RWPE2 (cell line): ENCODE results near the gene NHEJ1.
"Not testable (repeated sequence)": the region's sequence is repeated elsewhere in the genome, so short reads cannot be mapped to it uniquely, and the experiment has no call there.

Experiments used
- ATAC-seq: fragments of 200-7000 bp; cut with Tn5 transposase; 3 replicates; pipeline ENCODE4 v1.9.1; 2021; ENCODE audit warnings: low read depth
- DNase-seq: peaks from one replicate; pipeline ENCODE4 v3.0.0-alpha.2; 2020; ENCODE audit warnings: low spot score
- H3K27ac ChIP-seq: fragments of 450-650 bp; 2 replicates; pipeline ENCODE4 v1.5.1; 2017; ENCODE audit warnings: mild to moderate bottlenecking; ENCODE audit not compliant: poor library complexity, severe bottlenecking
- H3K27me3 ChIP-seq: fragments of 250-450 bp; sonication (Bioruptor Pico); 2 replicates; pipeline ENCODE4 v1.5.1; 2021; ENCODE audit warnings: mild to moderate bottlenecking, moderate library complexity; ENCODE audit not compliant: insufficient read depth, poor library complexity, severe bottlenecking
- H3K36me3 ChIP-seq: fragments of 250-450 bp; sonication (Bioruptor Pico); 2 replicates; pipeline ENCODE4 v1.5.1; 2020; ENCODE audit warnings: low read depth, mild to moderate bottlenecking, moderate library complexity
- H3K4me1 ChIP-seq: fragments of 250-450 bp; sonication (Bioruptor Pico); 2 replicates; pipeline ENCODE4 v1.5.1; 2021; ENCODE audit warnings: mild to moderate bottlenecking, moderate library complexity; ENCODE audit not compliant: insufficient read depth, poor library complexity, severe bottlenecking
- H3K4me3 ChIP-seq: fragments of 250-450 bp; sonication (Bioruptor Pico); 2 replicates; pipeline ENCODE4 v1.5.1; 2021; ENCODE audit warnings: mild to moderate bottlenecking, moderate library complexity; ENCODE audit not compliant: severe bottlenecking
- H3K9me3 ChIP-seq: fragments of 250-450 bp; sonication (Bioruptor Pico); 2 replicates; pipeline ENCODE4 v1.5.1; 2021; ENCODE audit warnings: mild to moderate bottlenecking, moderate library complexity; ENCODE audit not compliant: severe bottlenecking
- CTCF ChIP-seq: fragments of 450-650 bp; IDR thresholded peaks from one replicate; pipeline ENCODE4 v1.5.1; 2017; ENCODE audit warnings: mild to moderate bottlenecking, moderate library complexity; ENCODE audit not compliant: poor library complexity, severe bottlenecking

NHEJ1 gene

GRCh38 chr2:219206328-219207133 is 45.9 kb upstream of the NHEJ1 start, which contains the start of gene ZFAND2B:
Gene ZFAND2B, plus strand, starts transcription at chr2:219206782. Its CDS starts 206 bp downstream, at chr2:219206988.
- peak within 1 kb of the TSS; percentile 58 for H3K27ac ChIP-seq

DNA sequence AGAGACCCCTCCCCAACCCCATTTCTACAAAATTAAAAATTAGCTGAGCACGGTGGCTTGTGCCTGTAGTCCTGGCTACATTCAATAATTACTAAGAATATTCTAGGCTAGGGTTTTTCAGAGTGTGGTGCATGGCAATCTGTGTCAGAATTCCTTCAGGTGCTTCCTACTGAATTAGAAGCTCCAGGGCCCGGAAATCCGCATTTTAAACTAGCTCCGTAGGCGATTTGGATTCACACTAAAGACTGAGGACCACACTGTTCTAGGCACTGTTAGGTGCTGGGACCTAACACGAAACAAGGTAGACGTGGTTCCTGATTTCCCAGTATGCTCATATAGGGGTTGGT is 45.3 kb upstream of the NHEJ1 start:
- DNase-seq (no peak), ATAC-seq (no peak)
- H3K27me3 ChIP-seq, result no peaks in the 10 kb centered on the region
- peaks cover 7% of the 10 kb centered on the region for H3K4me1 ChIP-seq
- H3K36me3 ChIP-seq, result peaks cover 8% of the 10 kb centered on the region
- H3K27ac ChIP-seq, result peak overlapping the region; percentile 58
- TF ChIP-seq CTCF, result no peak
- H3K4me3 ChIP-seq, result peak overlapping the region; percentile 43
- no peaks in the 10 kb centered on the region for H3K9me3 ChIP-seq

More at GRCh38 chr2:219206328-219207133, 45.9 kb upstream of the NHEJ1 start, which contains the start of gene ZFAND2B:
- ATAC-seq (peak; percentile 96), DNase-seq (peak; percentile 92)
- H3K27me3 ChIP-seq, result no peaks in the 10 kb centered on the region
- no peak for TF ChIP-seq CTCF
- H3K4me3 ChIP-seq, result peak within 1 kb of the TSS; percentile 43
- H3K9me3 ChIP-seq, result no peaks in the 10 kb centered on the region
- peaks cover 7% of the 10 kb centered on the region for H3K4me1 ChIP-seq
- peaks cover 8% of the 10 kb centered on the region for H3K36me3 ChIP-seq

DNA sequence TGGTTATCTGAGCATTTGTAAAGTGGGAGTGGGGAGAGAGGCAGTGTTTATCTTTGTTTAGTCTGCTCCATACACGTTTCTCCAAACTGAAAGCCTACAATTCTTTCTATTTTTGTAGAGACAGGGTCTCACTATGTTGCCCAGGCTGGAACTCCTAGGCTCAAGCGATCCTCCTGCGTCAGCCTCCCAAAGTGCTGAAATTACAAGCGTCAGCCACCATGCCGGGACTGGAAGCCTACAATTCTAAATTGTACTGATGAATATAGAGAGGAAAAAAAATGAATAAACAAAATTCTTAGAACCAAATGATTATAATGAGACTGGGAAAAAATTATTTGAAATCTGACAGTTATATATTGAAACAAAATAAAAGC is 44.5 kb upstream of the NHEJ1 start:
- Histone ChIP-seq H3K9me3 (no peaks in the 10 kb centered on the region), H3K36me3 (peaks cover 8% of the 10 kb centered on the region), H3K4me3 (no peak overlapping the region), H3K27me3 (no peaks in the 10 kb centered on the region), H3K4me1 (peaks cover 7% of the 10 kb centered on the region), H3K27ac (no peak overlapping the region)
- no peak for TF ChIP-seq CTCF
- DNase-seq (no peak), ATAC-seq (no peak)

DNA sequence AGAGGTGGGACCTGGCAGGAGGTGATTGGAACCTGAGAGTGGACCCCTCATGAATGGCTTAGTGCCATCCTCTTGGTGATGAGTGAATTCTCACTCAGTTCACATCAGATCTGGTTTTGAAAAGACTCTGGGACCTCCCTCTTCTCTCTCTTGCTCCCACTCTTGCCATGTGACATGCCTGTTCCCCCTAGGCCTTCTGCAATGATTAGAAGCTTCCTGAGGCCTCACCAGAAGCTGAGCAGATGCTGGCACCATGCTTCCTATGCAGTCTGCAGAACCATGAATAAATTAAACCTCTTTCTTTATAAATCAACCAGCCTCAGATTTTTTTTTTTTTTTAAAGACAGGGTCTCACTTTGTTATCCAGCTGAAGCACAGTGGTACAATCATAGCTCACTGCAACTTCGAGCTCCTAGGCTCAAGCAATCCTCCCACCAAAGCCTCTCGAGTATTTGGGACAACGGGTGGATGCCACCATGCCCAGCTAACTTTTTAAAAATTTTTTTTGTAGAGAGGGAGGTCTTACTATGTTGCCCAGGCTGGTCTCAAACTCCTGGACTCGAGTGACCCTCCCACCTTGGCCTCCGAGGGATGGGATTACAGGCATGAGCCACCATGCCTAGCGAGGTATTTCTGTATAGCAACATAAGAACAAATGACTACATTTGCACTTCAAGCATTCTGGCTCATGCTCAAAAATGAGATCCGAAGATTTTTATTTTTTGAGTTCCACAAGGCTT is 44.0 kb upstream of the NHEJ1 start:
- DNase-seq (no peak), ATAC-seq (no peak)
- Histone ChIP-seq H3K9me3 (no peaks in the 10 kb centered on the region), H3K4me3 (no peak overlapping the region), H3K36me3 (peaks cover 8% of the 10 kb centered on the region), H3K27me3 (no peaks in the 10 kb centered on the region), H3K4me1 (peaks cover 7% of the 10 kb centered on the region), H3K27ac (no peak overlapping the region)
- no peak for TF ChIP-seq CTCF

GRCh38 chr2:219201331-219201730 is 40.7 kb upstream of the NHEJ1 start:
- not testable (repeated sequence) for H3K27me3 ChIP-seq, ATAC-seq, H3K4me1 ChIP-seq, H3K36me3 ChIP-seq, H3K27ac ChIP-seq, H3K4me3 ChIP-seq, H3K9me3 ChIP-seq, DNase-seq

- not testable (repeated sequence) for H3K27me3 ChIP-seq, H3K4me3 ChIP-seq, DNase-seq, H3K27ac ChIP-seq, H3K4me1 ChIP-seq, ATAC-seq, H3K9me3 ChIP-seq, H3K36me3 ChIP-seq
These were observed 40.1 kb upstream of the NHEJ1 start for GRCh38 chr2:219200502-219201326.
